Daoy (cell line): ENCODE results near the gene FBN1. TPM values are rescaled to one million over a fixed set of nuclear protein-coding genes. Genes with fewer than 3 reads are reported as not detected.

Source experiments
- DNase-seq: peaks from one replicate; pipeline ENCODE4 v3.0.0-alpha.2; 2015; ENCODE audit warnings: low read depth
- total RNA-seq: library from RNA; depleted of rRNA; stranded (reverse); fragments of >200 nt; shearing (Covaris generic); gene quantifications from 2 replicates; pipeline ENCODE4 v1.2.3, GENCODE V29; 2014; rRNA removed

Gene FBN1
- total RNA-seq, 1 experiment from 2014 or later = 73.7 TPM

GRCh38 chr15:48370460-48370859, 275.0 kb downstream of the FBN1 start:
- DNase-seq = peak; percentile 91

DNA sequence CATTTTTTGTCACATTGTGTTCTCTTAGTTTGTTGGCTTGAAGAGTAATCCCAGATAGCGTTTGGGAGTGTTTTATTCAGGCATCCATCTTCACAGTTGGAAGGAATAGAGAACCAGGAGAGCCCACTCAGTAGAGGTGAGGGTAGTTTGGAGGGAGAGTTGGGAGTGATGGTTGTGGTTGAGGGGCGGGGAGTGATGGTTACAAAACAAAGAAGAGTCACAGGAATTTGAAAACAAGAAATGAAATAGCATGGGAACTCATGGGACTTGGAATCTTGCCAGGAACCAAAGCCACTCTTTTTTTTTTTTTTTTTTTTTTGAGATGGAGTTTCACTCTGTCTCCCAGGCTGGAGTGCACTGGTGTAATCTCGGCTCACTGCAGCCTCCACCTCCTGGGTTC, 278.0 kb downstream of the FBN1 start:
- DNase-seq = peak; percentile 59

DNA sequence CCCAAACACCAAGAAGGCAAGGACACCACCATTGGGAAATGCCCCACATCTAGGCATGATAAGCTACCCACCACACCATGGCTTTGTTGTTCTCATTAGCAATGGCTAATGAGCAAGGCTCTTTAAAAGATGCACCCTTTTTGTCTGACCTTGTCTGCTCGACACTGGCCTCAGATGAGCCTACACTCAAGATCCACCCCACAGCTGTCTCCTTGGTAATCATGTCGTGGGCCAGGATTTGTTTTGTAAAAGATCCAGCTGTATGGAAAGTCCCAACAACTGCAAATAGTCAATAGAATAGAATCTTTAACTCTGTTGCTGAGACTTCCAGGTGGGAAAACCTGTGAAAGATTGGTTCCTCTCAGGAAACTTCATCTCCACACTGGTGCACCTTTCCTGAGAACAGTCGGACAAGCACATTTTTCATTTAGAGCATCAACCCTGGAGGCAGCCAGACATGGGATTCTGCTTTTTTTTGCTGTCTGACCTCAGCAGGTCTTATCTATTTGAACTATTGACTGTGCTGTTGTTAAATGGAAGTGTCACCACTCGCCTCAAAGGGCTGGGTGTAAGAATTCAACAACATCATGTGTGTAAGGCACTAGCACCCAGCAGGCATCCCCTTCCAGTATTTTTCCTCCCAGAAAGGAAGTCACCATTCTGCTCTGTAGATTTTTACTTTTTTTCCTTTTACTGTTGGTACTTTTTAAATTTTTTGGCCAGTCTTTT, 278.8 kb downstream of the FBN1 start:
- DNase-seq = peak; percentile 37

GRCh38 chr15:48365575-48365974, 279.9 kb downstream of the FBN1 start:
- no peak for DNase-seq

DNA sequence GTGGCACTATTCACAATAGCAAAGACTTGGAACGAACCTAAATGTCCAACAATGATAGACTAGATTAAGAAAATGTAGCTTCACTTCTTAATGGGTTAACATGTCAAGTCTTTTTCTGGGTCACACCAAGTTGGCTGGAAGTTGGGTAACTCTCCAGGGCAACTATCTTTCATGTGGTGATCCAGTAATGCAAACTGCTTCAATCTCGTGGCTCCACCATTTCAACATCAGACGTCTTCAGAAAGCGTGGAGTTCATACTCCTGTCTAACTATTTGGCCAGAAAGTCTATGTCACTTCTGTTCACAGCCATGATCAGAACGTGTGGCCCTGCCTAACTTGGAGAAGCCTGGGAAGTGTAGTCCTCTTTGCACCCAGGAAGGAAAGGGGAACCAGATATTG, 282.0 kb downstream of the FBN1 start:
- no peak for DNase-seq

DNA sequence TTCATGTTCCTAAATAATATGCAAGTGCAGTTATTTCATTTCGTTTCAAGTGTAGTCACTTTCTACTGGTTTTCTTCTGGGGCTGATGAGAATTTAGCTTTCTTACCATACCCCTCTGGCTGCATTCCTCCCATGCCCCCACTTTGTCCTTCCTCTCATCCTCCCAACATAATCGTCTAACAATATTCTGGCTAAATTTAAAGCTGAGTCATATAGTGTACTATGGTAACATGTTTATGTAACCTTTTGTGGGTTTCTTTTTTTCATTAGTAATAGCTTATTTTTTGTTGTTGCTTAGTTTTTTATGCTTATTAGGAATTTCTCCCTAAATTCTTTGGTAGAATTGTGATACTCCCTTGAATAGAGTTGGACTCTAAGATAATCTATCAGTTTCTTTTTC, 283.8 kb downstream of the FBN1 start:
- DNase-seq = no peak

DNA sequence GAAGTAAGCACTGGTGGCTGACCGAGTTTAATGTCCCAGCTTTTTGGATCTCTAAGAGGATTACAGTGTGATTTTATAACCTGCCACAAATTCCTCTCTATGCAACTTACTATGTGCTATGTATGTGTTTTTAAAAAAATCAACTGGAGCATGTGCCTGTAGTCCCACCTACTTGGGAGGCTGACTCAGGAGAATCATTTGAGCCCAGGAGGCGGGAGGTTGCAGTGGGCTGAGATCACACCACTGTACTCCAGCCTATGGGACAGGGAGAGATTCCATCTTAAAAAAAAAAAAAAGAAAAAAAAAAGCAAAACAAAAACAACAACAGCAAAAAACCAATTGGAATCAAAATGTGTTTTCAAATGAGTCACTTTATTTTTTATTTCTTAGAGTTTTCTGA, 284.7 kb downstream of the FBN1 start:
- DNase-seq = peak; percentile 68

Other genes starting within 250 kb of the FBN1 start
- 15.4 and 22.9 TPM in 2 replicates for gene CEP152, start 165.4 kb upstream of the FBN1 start, total RNA-seq
- gene EID1, start 232.4 kb upstream of the FBN1 start, total RNA-seq = 197 and 267 TPM in 2 replicates